ENCODE measurements around the gene PDCD2L. TPM values are rescaled to one million over a fixed set of nuclear protein-coding genes. Genes with fewer than 3 reads are reported as not detected.

Gene PDCD2L
- polyA plus RNA-seq, 1 donor (not counting 4 experiments of a cell fraction or from before 2014, with no cell fraction given) = 23.8 TPM

DNA sequence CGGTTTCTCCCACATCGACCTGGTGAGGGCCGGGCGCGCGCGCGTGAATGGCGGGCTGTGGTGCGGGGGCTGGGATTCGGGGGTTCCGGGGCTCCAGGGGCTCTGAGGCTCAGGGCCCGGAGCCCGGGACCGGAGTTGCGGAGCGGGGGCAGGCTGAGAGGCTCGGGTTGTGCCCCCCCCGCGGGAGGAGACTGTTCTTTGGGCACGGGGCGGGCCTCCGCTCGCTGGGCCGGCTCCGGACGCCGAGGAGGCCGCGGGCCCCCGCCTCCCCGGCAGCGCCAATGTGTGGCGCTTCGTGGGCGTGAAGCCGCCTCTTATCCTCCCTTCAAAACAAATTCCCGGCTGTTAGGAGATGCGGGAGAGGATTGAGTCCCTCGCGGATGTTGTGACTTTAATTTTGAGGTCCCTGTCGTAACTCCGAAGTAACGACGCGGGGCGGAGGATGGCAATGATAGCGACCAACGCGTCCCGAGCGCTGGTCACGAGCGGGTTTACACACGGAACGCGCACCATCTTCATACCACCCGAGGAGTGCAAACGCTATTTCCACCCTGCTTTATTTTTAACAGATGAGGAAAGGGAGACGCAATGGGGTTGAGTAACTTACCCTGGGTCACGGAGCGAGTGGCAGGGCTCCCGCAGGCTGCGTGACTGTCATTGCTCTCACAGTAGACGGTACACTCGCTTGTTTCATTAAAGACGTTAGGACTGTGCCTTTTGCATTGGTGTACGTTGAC is 24.5 kb downstream of the PDCD2L start:
- no peaks in the 10 kb centered on the region for H3K9me1 ChIP-seq (ENCODE audit: control insufficient read depth, extremely low read depth, insufficient read depth, low read length)
- peak overlapping the region; percentile 69 for H2AFZ ChIP-seq (ENCODE audit: control insufficient read depth, low read length)
- TF ChIP-seq EZH2 (IDR thresholded peaks at IDR 0.05; ENCODE audit: low read length) (no peak), CTCF (optimal IDR thresholded peaks at IDR 0.05 in 1 of 3, IDR thresholded peaks at IDR 0.05 in 1 of 3, conservative IDR thresholded peaks at IDR 0.05 in 1 of 3; ENCODE audit: extremely low read depth in 1 of 3, insufficient read depth in 2 of 3, low read length in 3 of 3) (no peak)
- H3K4me2 ChIP-seq (ENCODE audit: control insufficient read depth, extremely low read depth, insufficient read depth, low read depth, low read length) = peak overlapping the region; percentile 88
- peaks cover 2 to 11% of the 10 kb centered on the region in 2 experiments for H3K36me3 ChIP-seq (ENCODE audit: control insufficient read depth in 2 of 2, extremely low read depth in 1 of 2, insufficient read depth in 2 of 2, low read length in 2 of 2)
- H4K20me1 ChIP-seq (ENCODE audit: control insufficient read depth, extremely low read depth, insufficient read depth, low read length) = peaks cover 13% of the 10 kb centered on the region
- H3K4me1 ChIP-seq (ENCODE audit: control insufficient read depth, extremely low read depth, insufficient read depth, low read length) = peaks cover 13% of the 10 kb centered on the region
- no peaks in the 10 kb centered on the region for H3K27me3 ChIP-seq (ENCODE audit: control insufficient read depth, extremely low read depth, insufficient read depth, low read length)
- FAIRE-seq (no peak), DNase-seq (ENCODE audit: low read depth, low spot score) (no peak)
- peak overlapping the region; percentile 84 to 98 (median 92) for H3K4me3 ChIP-seq (ENCODE audit: control insufficient read depth in 2 of 3, extremely low read depth in 1 of 3, insufficient read depth in 2 of 3, low read depth in 1 of 3, low read length in 3 of 3)
- dilution Hi-C loops (cut with MboI; ENCODE audit: extremely low pct_ligation_motif_present, low sequenced_read_pairs) = no loop called here
- peak overlapping the region; percentile 77 for H3K27ac ChIP-seq (ENCODE audit: control insufficient read depth, insufficient read depth, low read length)
- H3K9me3 ChIP-seq (ENCODE audit: control insufficient read depth, low read depth, low read length) = no peaks in the 10 kb centered on the region
- peaks cover 52% of the 10 kb centered on the region for H3K79me2 ChIP-seq (ENCODE audit: control insufficient read depth, insufficient read depth, low read length)
- peak overlapping the region; percentile 87 for H3K9ac ChIP-seq (ENCODE audit: control insufficient read depth, extremely low read depth, insufficient read depth, low read length)

- H3K36me3 ChIP-seq (ENCODE audit: control insufficient read depth in 2 of 2, extremely low read depth in 1 of 2, insufficient read depth in 2 of 2, low read length in 2 of 2) = peaks cover 2 to 20% of the 10 kb centered on the region in 2 experiments
- no peak for TF ChIP-seq EZH2 (IDR thresholded peaks at IDR 0.05; ENCODE audit: low read length)
- no peak for TF ChIP-seq CTCF (optimal IDR thresholded peaks at IDR 0.05 in 1 of 3, IDR thresholded peaks at IDR 0.05 in 1 of 3, conservative IDR thresholded peaks at IDR 0.05 in 1 of 3; ENCODE audit: extremely low read depth in 1 of 3, insufficient read depth in 2 of 3, low read length in 3 of 3)
- peak overlapping the region; percentile 3 to 98 (median 84) for H3K4me3 ChIP-seq (ENCODE audit: control insufficient read depth in 2 of 3, extremely low read depth in 1 of 3, insufficient read depth in 2 of 3, low read depth in 1 of 3, low read length in 3 of 3)
- H2AFZ ChIP-seq (ENCODE audit: control insufficient read depth, low read length) = no peak overlapping the region
- peaks cover 3% of the 10 kb centered on the region for H3K9me1 ChIP-seq (ENCODE audit: control insufficient read depth, extremely low read depth, insufficient read depth, low read length)
- H4K20me1 ChIP-seq (ENCODE audit: control insufficient read depth, extremely low read depth, insufficient read depth, low read length) = peaks cover 13% of the 10 kb centered on the region
- peaks cover 60% of the 10 kb centered on the region for H3K79me2 ChIP-seq (ENCODE audit: control insufficient read depth, insufficient read depth, low read length)
- no peak for DNase-seq (ENCODE audit: low read depth, low spot score)
- peaks cover 13% of the 10 kb centered on the region for H3K4me1 ChIP-seq (ENCODE audit: control insufficient read depth, extremely low read depth, insufficient read depth, low read length)
- H3K27ac ChIP-seq (ENCODE audit: control insufficient read depth, insufficient read depth, low read length) = peak overlapping the region; percentile 77
- peak overlapping the region; percentile 88 for H3K4me2 ChIP-seq (ENCODE audit: control insufficient read depth, extremely low read depth, insufficient read depth, low read depth, low read length)
- dilution Hi-C loops (cut with MboI; ENCODE audit: extremely low pct_ligation_motif_present, low sequenced_read_pairs) = no loop called here
- FAIRE-seq = no peak
- no peaks in the 10 kb centered on the region for H3K9me3 ChIP-seq (ENCODE audit: control insufficient read depth, low read depth, low read length)
- no peaks in the 10 kb centered on the region for H3K27me3 ChIP-seq (ENCODE audit: control insufficient read depth, extremely low read depth, insufficient read depth, low read length)
- peak overlapping the region; percentile 87 for H3K9ac ChIP-seq (ENCODE audit: control insufficient read depth, extremely low read depth, insufficient read depth, low read length)
Measured at GRCh38 chr19:34429553-34429952, 25.4 kb downstream of the PDCD2L start.
